ENCODE measurements around the gene CWC15.
"Not testable (repeated sequence)": the region's sequence is repeated elsewhere in the genome, so short reads cannot be mapped to it uniquely, and the experiment has no call there.

CWC15 gene

GRCh38 chr11:94973099-94973968 is at the start of gene CWC15, which contains the start of gene KDM4D:
Gene CWC15, minus strand, starts transcription at chr11:94973556. Its CDS starts 1,371 bp downstream, at chr11:94972185.
Gene KDM4D, plus strand, starts transcription at chr11:94973709. Its CDS starts 23,664 bp downstream, at chr11:94997373.
- peak; percentile 90 for DNase-seq (ENCODE audit: low read depth)

- not testable (repeated sequence) for DNase-seq (ENCODE audit: low read depth)
Measured at GRCh38 chr11:95021468-95021867, 48.1 kb upstream of the CWC15 start.

- no peak for DNase-seq (ENCODE audit: low read depth)
Measured at GRCh38 chr11:95016139-95016538, 42.8 kb upstream of the CWC15 start.

- DNase-seq (ENCODE audit: low read depth), result no peak
Measured at GRCh38 chr11:95014184-95014821, 40.9 kb upstream of the CWC15 start.

- no peak for DNase-seq (ENCODE audit: low read depth)
Measured at GRCh38 chr11:95011376-95011775, 38.0 kb upstream of the CWC15 start.

- no peak for DNase-seq (ENCODE audit: low read depth)
Measured at GRCh38 chr11:95005642-95006041, 32.3 kb upstream of the CWC15 start.

GRCh38 chr11:95003716-95004115 is 30.4 kb upstream of the CWC15 start:
- no peak for DNase-seq (ENCODE audit: low read depth)

- no peak for DNase-seq (ENCODE audit: low read depth)
Measured at GRCh38 chr11:94998285-94998684, 24.9 kb upstream of the CWC15 start.

GRCh38 chr11:94997437-94997836 is 24.1 kb upstream of the CWC15 start:
- no peak for DNase-seq (ENCODE audit: low read depth)

- DNase-seq (ENCODE audit: low read depth), result no peak
Measured at GRCh38 chr11:94993400-94993943, 20.1 kb upstream of the CWC15 start.

GRCh38 chr11:94988748-94989147 is 15.4 kb upstream of the CWC15 start:
- no peak for DNase-seq (ENCODE audit: low read depth)

- DNase-seq (ENCODE audit: low read depth), result no peak
Measured at GRCh38 chr11:94987378-94987777, 14.0 kb upstream of the CWC15 start.

- no peak for DNase-seq (ENCODE audit: low read depth)
Measured at GRCh38 chr11:94975599-94975998, 2.2 kb upstream of the CWC15 start.

GRCh38 chr11:94974178-94974577 is 822 bp upstream of the CWC15 start:
- DNase-seq (ENCODE audit: low read depth), result no peak

GRCh38 chr11:94972700-94973098 is 657 bp downstream of the CWC15 start:
- DNase-seq (ENCODE audit: low read depth), result no peak

- no peak for DNase-seq (ENCODE audit: low read depth)
Measured at GRCh38 chr11:94968334-94968958, 4.9 kb downstream of the CWC15 start.

- DNase-seq (ENCODE audit: low read depth), result no peak
Measured at GRCh38 chr11:94964934-94965333, 8.4 kb downstream of the CWC15 start.

GRCh38 chr11:94961255-94961654 is 12.1 kb downstream of the CWC15 start:
- DNase-seq (ENCODE audit: low read depth), result no peak

- DNase-seq (ENCODE audit: low read depth), result no peak
Measured at GRCh38 chr11:94960488-94960887, 12.9 kb downstream of the CWC15 start.

GRCh38 chr11:94959179-94959578 is 14.2 kb downstream of the CWC15 start:
- no peak for DNase-seq (ENCODE audit: low read depth)

GRCh38 chr11:94958121-94958696 is 15.1 kb downstream of the CWC15 start:
- DNase-seq (ENCODE audit: low read depth), result no peak

GRCh38 chr11:94956963-94957362 is 16.4 kb downstream of the CWC15 start:
- DNase-seq (ENCODE audit: low read depth), result no peak

Measured in activated T-helper 9 cell treated with anti-CD3 and anti-CD28 coated beads, Interleukin-2, amount 50 U/mL, for 16 hours (primary cell).